Hindlimb muscle (tissue), 1 donor: ENCODE data around the gene OSBPL8. TPM values are rescaled to one million over a fixed set of nuclear protein-coding genes. Genes with fewer than 3 reads are reported as not detected.
"Not testable (repeated sequence)": the region's sequence is repeated elsewhere in the genome, so short reads cannot be mapped to it uniquely, and the experiment has no call there.

ENCODE experiments used
- DNase-seq: peaks from one replicate; pipeline ENCODE4 v3.0.0-alpha.2; 2013
- polyA plus RNA-seq: library from polyadenylated mRNA; unstranded; fragments of 120-200 nt; gene quantifications from one replicate; pipeline ENCODE4 v1.2.1, GENCODE V29; 2013; ENCODE audit not compliant: insufficient read length

The OSBPL8 gene
- polyA plus RNA-seq, 1 donor: 23.9 TPM

GRCh38 chr12:76421046-76421445 is 138.5 kb downstream of the OSBPL8 start:
- no peak for DNase-seq

GRCh38 chr12:76420222-76420621 is 139.3 kb downstream of the OSBPL8 start:
- no peak for DNase-seq

GRCh38 chr12:76417116-76417515 is 142.5 kb downstream of the OSBPL8 start:
- no peak for DNase-seq

GRCh38 chr12:76413121-76413520 is 146.4 kb downstream of the OSBPL8 start:
- no peak for DNase-seq

GRCh38 chr12:76410781-76411180 is 148.8 kb downstream of the OSBPL8 start:
- DNase-seq: no peak

- DNase-seq: no peak
These were observed 149.2 kb downstream of the OSBPL8 start for GRCh38 chr12:76410371-76410770.

GRCh38 chr12:76409074-76409473 is 150.5 kb downstream of the OSBPL8 start:
- DNase-seq: no peak

GRCh38 chr12:76407710-76408109 is 151.9 kb downstream of the OSBPL8 start:
- no peak for DNase-seq

- DNase-seq: no peak
These were observed 157.3 kb downstream of the OSBPL8 start for GRCh38 chr12:76402259-76402658.

GRCh38 chr12:76400136-76400535 is 159.4 kb downstream of the OSBPL8 start:
- no peak for DNase-seq

GRCh38 chr12:76399040-76399439 is 160.5 kb downstream of the OSBPL8 start:
- no peak for DNase-seq

GRCh38 chr12:76398106-76398505 is 161.5 kb downstream of the OSBPL8 start:
- DNase-seq: no peak

- DNase-seq: no peak
These were observed 168.1 kb downstream of the OSBPL8 start for GRCh38 chr12:76391461-76391860.

- no peak for DNase-seq
These were observed 172.0 kb downstream of the OSBPL8 start for GRCh38 chr12:76387614-76388013.

GRCh38 chr12:76384560-76384959 is 175.0 kb downstream of the OSBPL8 start:
- DNase-seq: no peak

- no peak for DNase-seq
These were observed 175.6 kb downstream of the OSBPL8 start for GRCh38 chr12:76383988-76384387.

- no peak for DNase-seq
These were observed 180.3 kb downstream of the OSBPL8 start for GRCh38 chr12:76379261-76379660.

GRCh38 chr12:76376876-76377275 is 182.7 kb downstream of the OSBPL8 start:
- not testable (repeated sequence) for DNase-seq

- DNase-seq: no peak
These were observed 183.6 kb downstream of the OSBPL8 start for GRCh38 chr12:76375939-76376338.

- no peak for DNase-seq
These were observed 184.1 kb downstream of the OSBPL8 start for GRCh38 chr12:76375470-76375869.

GRCh38 chr12:76374386-76375020 is 185.1 kb downstream of the OSBPL8 start:
- DNase-seq: no peak

GRCh38 chr12:76368230-76368629 is 191.3 kb downstream of the OSBPL8 start:
- no peak for DNase-seq

- DNase-seq: no peak
These were observed 193.4 kb downstream of the OSBPL8 start for GRCh38 chr12:76366163-76366562.

- not testable (repeated sequence) for DNase-seq
These were observed 195.4 kb downstream of the OSBPL8 start for GRCh38 chr12:76364131-76364530.

- no peak for DNase-seq
These were observed 199.3 kb downstream of the OSBPL8 start for GRCh38 chr12:76360316-76360715.
